Measurements from ENCODE around the gene PER1.

PER1 gene

GRCh38 chr17:8151641-8152111 is 528 bp downstream of the PER1 start:
- no peak for DNase-seq
- Histone ChIP-seq H3K9me3 (ENCODE audit: severe bottlenecking) (no peaks in the 10 kb centered on the region), H3K27me3 (ENCODE audit: insufficient read depth, low read depth, severe bottlenecking) (no peaks in the 10 kb centered on the region), H3K27ac (peak overlapping the region; percentile 53), H3K36me3 (peaks cover 34% of the 10 kb centered on the region), H3K4me3 (ENCODE audit: low read depth, low read length) (peak overlapping the region; percentile 78)
- TF ChIP-seq CTCF (IDR thresholded peaks at IDR 0.05; ENCODE audit: low read depth, low read length) = no peak

- peaks cover 39% of the 10 kb centered on the region for H3K36me3 ChIP-seq
- peak overlapping the region; percentile 53 for H3K27ac ChIP-seq
- no peak for TF ChIP-seq CTCF (IDR thresholded peaks at IDR 0.05; ENCODE audit: low read depth, low read length)
- H3K4me3 ChIP-seq (ENCODE audit: low read depth, low read length) = peak overlapping the region; percentile 78
- H3K9me3 ChIP-seq (ENCODE audit: severe bottlenecking) = no peaks in the 10 kb centered on the region
- peak; percentile 89 for DNase-seq
- no peaks in the 10 kb centered on the region for H3K27me3 ChIP-seq (ENCODE audit: insufficient read depth, low read depth, severe bottlenecking)
These were observed 1.0 kb downstream of the PER1 start for GRCh38 chr17:8151120-8151640.

GRCh38 chr17:8150194-8151119 is 1.7 kb downstream of the PER1 start:
- no peaks in the 10 kb centered on the region for H3K9me3 ChIP-seq (ENCODE audit: severe bottlenecking)
- peak overlapping the region; percentile 46 for H3K27ac ChIP-seq
- H3K4me3 ChIP-seq (ENCODE audit: low read depth, low read length) = peak overlapping the region; percentile 78
- H3K27me3 ChIP-seq (ENCODE audit: insufficient read depth, low read depth, severe bottlenecking) = no peaks in the 10 kb centered on the region
- H3K36me3 ChIP-seq = peaks cover 46% of the 10 kb centered on the region
- DNase-seq = no peak
- TF ChIP-seq CTCF (IDR thresholded peaks at IDR 0.05; ENCODE audit: low read depth, low read length) = no peak

- Histone ChIP-seq H3K9me3 (ENCODE audit: severe bottlenecking) (no peaks in the 10 kb centered on the region), H3K4me3 (ENCODE audit: low read depth, low read length) (no peak overlapping the region), H3K27ac (no peak overlapping the region), H3K27me3 (ENCODE audit: insufficient read depth, low read depth, severe bottlenecking) (no peaks in the 10 kb centered on the region), H3K36me3 (peaks cover 48% of the 10 kb centered on the region)
- TF ChIP-seq CTCF (IDR thresholded peaks at IDR 0.05; ENCODE audit: low read depth, low read length) = no peak
- no peak for DNase-seq
These were observed 2.6 kb downstream of the PER1 start for GRCh38 chr17:8149419-8150193.

- no peak for TF ChIP-seq CTCF (IDR thresholded peaks at IDR 0.05; ENCODE audit: low read depth, low read length)
- Histone ChIP-seq H3K9me3 (ENCODE audit: severe bottlenecking) (no peaks in the 10 kb centered on the region), H3K27ac (no peak overlapping the region), H3K36me3 (peaks cover 54% of the 10 kb centered on the region), H3K27me3 (ENCODE audit: insufficient read depth, low read depth, severe bottlenecking) (no peaks in the 10 kb centered on the region), H3K4me3 (ENCODE audit: low read depth, low read length) (no peak overlapping the region)
- DNase-seq = no peak
These were observed 3.6 kb downstream of the PER1 start for GRCh38 chr17:8148560-8148959.

Measured in WERI-Rb-1 (cell line).